Occipital lobe (tissue), 2 donors: ENCODE measurements around the gene ADCY4. TPM values are rescaled to one million over a fixed set of nuclear protein-coding genes. Genes with fewer than 3 reads are reported as not detected.

Experiments used
- DNase-seq: peaks from one replicate; lab custom pipeline; 2025; lab: John Stamatoyannopoulos, UW
- total RNA-seq: library from RNA; depleted of rRNA; stranded (reverse); fragments of >200 nt; gene quantifications from one replicate; pipeline ENCODE4 v1.2.3, GENCODE V29; 2014

Gene ADCY4
- total RNA-seq, 1 donor from 2014 or later = 1.4 TPM

DNA sequence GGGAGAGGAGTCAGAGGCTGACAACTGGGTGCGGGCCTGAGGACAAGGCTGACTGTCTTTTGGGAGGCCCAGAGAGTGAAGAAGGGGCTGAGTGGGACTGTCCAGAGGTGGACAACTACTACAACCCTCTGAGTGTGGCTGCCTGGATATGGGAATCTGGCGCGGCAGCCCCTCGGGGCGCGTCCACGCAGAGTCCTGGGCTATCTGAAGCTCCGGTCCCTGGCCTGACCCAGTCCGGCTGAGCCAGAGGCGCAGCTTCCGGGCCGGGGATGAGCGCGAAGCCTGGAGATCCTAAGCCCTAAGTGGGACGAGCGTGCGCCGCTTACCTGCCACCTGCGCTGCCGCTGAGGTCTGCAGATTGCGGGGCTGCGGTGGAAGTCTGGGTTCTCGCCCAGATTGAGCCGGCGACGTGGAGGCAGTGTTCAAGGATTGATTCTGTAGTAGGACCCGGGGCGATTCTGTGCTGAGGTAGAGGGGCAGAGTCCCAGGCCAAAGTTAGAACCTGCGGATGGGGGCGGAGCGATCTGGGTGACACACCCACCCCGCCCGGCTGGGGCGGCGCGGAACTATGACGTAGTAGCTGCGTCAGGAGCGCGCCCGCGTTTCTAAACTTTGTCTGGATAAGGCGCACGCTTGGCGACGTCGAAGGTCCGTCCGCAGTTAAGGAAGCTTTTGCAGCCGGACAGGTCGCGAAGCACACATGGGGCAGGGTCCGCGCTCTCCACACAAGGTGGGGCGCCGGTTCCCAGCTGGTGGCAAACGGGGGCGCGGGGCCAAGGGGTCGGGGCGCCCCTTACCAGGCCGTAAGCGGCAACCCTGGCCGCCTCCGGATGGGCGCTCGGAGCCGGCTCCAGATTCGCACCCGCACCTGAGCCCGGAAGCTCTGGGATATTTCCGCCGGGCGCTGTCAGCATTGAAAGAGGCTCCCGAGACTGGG lies 35.3 kb downstream of the ADCY4 start, which contains the start of the genes DHRS1 and NOP9:
Gene DHRS1, minus strand, starts transcription at position 526 of the 937 bp plus-strand sequence. CDS start 674 bp downstream, outside the sequence.
Gene NOP9, plus strand, starts transcription at position 596 of the 937 bp plus-strand sequence. Its CDS starts 105 bp downstream, at position 701.
- DNase-seq = peak; percentile 83

DNA sequence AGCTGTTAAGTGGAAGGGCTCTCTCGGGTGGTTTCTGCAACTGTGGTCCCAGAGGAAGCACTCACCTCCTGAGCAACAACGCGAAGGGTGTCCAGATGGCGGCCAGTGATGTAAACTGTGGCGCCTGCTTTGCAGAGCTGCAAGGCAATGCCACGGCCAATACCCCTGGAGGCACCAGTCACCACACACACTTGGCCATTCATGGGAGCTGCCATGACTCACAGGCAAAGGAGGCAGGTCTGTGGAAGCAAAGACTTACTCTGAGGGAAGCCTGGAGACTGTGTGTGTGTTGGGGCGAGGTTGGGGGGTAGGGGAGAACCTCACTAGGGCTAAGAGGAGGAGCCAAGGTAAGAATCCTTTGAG lies 36.0 kb downstream of the ADCY4 start:
- DNase-seq = no peak

DNA sequence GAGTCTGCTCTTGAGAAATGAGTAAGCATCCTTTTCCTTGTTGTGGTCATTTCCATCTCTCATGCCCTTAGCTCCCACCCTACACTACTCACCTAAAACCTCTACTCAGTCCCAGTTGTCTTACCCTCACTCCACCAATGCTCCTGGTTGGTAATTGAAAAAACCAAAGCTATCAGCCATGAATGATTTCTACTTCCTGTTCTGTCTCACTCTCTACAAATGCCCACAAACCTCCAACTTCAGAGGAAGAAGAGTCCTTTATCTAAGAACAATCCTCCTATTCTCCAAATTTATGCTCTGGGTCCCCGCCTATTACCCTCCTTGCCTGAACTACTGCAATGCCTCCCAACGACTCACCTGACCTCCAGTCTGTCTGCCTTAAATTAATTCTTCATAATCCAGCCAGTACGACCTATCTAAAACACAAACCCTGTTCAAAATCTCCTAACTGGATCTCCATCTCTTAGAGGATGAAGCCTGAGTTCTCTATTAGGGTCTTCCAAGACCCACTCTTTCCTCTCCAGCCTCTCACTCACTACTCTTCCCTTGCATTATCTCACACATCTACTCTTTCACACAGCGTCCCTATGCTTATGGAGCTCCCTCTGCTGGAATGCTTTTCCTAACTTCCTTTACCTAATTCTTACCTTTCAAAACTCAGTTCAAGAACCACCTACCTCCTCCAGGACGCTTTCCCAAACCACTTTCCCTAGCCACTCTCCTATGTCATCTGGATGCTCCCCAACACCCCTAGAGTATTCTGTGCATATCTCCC lies 37.5 kb downstream of the ADCY4 start:
- no peak for DNase-seq

DNA sequence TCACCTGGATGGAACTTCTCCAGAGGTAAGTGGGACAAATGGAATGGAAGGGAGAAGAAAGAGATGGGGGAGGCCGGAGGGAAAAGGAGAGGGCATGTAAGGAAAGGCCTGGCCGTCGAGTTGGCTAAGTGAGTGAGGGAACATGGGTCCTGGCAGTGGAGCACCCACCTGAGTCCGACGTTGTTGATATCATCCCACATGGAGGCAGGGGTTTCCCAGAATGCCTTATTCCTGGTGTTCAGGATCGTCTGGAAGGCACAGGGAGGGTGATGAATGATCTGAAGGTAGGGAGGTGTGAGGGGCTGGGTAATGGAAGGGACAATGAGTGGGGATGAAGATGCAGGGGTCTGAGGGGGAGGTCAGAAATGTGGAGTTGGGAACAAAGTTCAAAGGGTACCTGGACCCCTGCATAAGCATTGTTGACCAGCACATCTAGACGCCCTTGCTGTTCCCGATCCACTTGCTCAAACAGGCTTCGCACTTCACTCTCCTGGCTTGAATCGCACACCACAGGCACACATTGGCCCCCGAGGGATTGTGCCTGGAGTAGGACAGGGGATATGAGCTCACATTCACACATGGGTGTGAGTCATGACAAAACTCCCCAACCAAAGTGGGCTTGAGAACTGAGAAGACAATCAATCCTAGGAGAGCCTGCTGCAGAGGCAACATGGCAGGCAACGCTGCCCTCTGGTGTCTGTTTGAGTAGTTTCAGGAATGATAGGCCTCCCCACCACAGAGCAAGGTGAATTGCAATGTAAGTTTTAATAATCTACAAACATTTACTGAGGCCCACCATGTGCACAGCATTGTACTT lies 38.3 kb downstream of the ADCY4 start:
- DNase-seq = peak; percentile 16

DNA sequence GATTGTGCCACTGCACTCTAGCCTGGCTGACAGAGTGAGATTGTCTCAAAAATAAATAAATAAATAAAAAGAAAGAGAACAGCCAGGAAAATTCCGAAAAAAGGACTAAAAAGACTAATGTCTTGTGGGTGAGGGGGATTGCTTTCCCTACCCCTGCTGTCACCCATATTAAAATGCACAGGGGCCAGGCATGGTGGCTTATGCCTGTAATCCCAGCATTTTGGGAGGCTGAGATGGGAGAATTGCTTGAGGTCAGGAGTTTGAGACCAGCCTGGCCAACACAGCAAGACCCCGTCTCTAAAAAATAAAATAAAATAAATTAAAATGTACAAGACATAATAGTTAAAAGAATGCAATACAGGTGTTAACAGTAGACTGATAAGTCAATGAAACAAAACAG lies 41.3 kb downstream of the ADCY4 start:
- no peak for DNase-seq

DNA sequence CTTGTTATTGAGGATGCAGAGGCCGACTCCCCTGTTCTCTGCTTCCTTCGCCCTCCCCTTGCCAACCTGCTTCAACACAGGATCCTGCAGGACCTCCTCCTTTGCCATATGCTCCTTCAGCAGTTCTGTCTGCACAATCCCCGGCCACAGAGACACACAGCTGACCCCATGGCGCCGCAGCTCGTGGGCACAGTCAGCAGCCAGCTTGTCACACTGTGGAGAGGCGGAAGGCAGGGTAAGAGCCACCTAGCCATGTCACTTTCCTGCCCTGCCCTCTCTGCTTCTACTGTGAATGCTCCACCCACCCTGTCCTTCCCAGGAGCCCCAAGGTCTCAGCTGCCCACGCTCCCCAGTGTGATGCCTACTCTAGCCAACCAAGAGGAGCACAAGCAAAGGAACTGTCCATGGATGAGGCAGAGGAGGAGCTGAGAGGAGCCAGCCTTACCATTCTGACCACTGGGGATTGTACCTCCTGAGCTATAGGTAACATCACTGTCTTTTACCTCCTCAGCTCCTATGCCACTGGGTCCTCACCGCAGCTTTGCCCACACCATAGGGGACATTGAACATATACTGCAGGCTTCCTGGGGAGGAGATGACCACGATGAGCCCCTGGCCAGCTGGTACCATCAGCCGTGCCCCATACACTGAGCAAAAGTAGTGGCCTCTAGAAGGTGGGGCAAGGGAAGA lies 42.6 kb downstream of the ADCY4 start:
- no peak for DNase-seq

DNA sequence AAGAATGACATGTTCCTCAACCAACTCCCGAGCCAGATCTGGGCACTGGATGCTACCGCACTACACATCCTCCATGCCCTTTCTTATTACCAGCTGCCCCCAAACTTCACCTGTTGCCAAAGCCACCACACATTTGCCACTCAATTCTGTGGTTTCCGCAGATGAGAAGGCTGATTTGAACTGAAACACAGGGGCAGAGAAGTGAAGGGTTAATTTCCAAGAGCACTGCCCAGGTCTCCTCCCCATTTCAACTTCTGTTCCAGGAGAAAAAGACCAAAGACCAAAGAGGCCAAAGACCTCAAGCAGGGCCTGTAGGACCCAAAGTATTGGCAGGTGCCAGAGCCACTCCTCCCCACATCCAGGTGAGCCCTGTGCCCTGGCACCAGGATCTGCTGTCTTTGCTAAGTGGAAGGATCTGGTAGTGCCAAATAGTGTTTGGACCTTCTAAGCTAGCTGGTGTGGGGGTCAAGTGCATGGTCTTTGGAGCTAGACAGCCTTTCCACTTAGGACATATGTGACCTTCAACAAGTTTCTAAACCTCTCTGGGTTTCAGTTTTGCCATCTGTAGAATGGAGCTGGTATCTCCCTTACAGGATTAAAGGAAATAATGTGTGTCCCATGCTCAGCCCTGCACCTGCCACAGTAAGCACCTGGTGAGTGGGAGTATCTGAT lies 43.3 kb downstream of the ADCY4 start:
- DNase-seq = no peak

DNA sequence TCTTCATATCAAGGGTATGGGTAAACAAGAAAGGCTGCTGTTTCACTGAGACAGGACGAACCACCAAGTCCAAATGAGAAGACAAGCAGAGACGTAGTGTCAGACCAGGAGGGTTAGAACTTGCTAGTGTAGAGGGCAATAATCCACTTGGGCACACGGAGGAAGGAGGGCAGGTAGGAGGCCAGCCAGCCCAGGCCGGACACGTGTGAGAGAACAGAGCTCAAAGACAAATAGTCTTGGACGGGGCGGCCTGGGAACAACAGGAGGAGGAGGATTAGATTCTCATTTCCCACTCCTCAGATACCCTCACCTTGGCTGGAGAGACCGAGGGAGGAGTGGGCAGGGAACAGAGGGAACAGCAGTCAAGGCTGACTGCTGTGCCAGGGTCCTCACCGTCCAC lies 44.1 kb downstream of the ADCY4 start:
- no peak for DNase-seq

DNA sequence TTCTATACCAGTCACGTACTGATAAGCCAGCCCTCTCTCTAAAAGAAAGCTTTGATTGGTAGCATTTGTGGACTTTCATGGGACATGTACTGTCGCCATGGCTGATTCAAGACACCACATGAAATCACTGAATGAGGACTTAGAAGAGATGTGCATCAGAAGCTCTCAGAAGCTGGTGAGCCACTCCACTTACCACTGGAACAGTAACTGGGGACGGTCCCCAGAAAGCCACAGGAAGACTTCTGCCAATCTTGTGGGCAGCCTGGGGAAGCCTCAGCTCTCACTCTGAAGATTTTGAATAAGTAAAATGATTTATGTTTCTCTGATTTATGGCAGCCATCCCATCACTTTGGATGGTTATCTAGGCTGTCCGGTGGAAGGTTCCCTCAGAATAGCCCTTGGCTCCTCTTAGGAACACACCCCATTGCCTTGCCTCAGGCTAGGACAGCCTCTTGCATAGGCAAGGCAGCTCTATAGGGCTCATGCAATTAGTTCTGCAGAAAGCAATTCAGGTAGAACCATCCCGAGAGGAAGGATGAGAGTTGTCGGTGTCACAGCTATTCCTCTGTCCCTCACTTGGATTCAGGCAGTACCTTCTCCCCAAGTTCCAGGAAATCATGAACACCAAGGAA lies 45.1 kb downstream of the ADCY4 start:
- no peak for DNase-seq

DNA sequence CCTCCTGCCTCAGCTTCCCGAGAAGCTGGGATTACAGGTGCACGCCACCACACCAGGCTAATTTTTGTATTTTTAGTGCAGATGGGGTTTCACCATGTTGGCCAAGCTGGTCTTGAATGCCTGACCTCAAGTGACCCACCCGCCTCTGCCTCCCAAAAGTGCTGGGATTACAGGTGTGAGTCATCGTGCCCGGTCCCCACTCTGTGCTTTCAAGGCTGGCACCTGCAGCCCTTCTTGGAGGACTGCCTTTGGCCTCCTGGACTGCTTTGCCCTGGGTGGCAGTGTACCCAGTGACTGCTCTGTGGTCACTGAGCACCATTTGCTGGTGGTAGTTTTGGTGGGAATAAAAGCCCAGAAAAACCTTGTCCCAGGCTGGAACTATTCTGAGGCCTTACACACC lies 47.9 kb downstream of the ADCY4 start:
- DNase-seq = no peak

DNA sequence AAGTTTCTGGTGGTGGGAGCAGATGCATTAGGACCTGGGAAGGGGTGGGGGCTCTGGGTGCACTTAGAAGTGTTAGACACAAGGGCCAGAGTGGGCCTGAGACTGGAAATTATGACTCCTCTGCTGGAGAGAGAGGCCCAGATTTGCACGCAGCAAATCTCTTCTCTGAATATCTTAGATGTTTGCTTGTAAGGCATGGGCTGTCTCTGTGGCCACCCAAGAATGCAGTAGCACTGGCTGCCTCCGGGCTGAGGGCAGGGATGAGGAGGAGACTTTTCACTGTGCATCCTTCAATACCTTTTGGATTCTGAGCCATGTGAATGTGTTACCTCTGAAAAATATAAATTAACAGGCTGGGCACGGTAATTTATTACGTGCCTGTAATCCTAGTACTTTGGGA lies 49.5 kb downstream of the ADCY4 start:
- no peak for DNase-seq

DNA sequence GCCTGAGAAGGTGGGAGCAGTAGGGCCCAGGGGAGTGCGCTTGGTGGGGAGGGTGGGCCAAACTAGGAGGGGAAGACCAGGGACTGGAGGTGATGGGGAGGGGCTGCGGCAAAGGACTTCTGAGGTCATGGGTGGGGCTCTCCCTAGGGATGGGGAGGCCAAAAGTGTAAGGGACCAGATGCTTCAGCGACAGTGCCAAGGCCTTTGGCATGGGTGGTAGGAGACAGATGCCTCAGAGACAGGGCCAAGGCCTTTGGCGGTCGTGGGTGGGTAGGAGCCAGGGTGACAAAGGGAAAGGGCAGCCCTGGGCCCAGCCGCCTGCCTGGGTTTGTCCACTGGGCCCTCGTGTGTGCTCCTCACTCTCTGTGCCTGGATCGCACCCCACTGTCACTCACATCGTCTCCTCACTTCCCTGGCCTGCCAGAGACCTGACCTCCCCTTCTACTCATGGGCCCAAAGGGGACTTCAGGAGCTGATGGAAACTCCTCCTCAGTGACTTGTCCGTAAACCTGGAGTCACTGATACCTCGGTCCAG lies 50.3 kb downstream of the ADCY4 start:
- no peak for DNase-seq

DNA sequence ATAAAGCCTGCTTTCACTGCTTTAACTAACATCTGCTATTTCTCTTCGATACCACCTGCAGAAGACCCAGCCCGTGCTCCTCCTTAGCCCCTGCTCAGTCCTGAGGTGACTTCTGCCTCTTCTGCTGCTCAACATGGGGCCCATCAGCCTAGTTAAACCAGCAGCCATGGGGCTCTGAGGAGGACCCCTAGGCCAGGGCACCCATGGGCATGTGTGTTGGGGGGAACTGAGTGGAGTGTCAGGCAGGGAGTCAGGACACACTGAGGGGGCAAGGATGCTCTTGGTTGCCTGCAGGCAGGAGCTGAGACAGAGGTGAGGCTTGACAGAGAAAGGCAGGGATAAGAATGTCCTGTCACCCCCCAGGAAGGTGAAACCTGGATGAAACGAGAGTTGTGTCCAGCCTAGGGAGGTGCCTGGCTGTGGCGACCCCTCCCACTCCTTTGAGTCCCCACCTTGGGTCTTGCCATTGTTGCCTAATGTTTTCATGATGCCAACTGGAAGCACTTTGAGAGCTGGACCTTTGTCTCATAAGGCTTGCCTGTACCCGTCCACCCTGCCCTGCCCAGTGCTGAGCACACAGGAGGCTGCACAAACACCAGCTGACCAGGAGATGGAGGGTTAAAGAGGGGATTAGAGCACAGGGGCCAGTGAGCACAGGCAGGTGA lies 50.9 kb downstream of the ADCY4 start:
- no peak for DNase-seq

DNA sequence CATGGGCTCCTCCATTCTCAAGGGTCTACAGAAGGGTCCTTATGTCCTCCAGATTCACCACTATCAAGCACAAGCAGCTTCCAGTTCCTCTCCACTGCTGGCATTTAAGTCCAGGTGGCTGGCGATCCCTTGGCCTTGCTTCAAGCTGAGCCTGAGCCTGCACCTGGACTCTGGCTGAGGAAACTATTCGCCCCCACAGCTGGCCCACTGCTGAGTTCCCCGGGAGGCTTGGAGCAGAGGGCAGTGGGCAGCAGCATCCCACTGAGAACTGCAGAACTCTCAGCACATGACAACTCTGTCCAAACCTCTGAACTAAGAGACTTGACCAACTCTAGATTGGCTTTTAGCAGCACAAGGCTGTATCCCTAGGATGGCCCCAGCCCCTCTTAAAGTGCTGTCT lies 52.1 kb downstream of the ADCY4 start:
- no peak for DNase-seq

DNA sequence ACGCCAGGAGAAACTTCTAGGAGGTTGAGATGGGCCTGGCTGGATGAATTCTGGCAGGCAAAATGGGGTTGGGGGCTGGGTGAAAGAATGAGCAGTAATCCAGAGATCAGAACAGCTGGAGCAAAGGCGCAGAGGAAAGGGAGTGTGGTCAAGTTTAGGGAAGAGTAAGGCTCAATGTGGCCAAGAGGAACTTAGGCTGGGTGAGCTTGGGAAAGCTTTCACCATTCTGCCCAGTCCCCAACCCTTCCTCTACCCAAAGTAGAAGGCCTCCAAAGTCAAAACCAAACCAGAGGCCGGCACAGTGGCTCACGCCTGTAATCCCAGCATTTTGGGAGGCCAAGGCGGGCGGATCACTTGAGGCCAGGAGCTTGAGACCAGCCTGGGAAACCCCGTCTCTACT lies 53.2 kb downstream of the ADCY4 start:
- DNase-seq = no peak

DNA sequence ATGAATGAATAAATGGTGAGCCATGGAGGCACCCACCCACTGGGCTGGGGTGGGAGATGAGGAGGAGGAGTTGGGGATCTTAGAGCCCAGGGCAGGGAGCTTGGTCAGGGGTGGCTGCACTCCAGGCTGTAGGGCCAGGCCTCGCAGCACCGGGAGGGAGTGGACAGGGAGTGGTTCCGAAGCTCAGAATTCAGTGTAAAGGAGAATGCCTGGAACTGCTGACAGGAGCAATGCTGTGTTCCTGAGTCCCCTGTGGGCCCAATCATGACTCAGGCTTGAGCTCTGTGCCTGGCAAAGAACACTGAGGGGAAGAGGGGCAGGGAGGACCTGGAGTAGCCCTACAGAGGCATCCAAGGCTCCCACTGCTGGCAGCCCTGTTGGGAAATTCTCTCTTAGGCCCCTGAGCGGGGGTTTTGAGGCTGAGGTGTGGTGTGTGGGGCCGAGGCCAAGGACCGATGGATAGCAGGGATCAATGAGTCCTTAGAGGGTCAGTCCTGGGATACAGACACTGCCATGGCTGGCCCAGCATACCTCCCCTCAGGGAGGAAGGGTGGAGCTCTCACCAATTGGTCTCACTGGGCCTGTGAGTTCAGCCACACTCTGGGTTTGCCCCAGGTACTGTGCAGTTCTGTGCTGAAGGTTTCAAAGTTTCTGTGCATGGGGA lies 53.9 kb downstream of the ADCY4 start:
- DNase-seq = no peak

DNA sequence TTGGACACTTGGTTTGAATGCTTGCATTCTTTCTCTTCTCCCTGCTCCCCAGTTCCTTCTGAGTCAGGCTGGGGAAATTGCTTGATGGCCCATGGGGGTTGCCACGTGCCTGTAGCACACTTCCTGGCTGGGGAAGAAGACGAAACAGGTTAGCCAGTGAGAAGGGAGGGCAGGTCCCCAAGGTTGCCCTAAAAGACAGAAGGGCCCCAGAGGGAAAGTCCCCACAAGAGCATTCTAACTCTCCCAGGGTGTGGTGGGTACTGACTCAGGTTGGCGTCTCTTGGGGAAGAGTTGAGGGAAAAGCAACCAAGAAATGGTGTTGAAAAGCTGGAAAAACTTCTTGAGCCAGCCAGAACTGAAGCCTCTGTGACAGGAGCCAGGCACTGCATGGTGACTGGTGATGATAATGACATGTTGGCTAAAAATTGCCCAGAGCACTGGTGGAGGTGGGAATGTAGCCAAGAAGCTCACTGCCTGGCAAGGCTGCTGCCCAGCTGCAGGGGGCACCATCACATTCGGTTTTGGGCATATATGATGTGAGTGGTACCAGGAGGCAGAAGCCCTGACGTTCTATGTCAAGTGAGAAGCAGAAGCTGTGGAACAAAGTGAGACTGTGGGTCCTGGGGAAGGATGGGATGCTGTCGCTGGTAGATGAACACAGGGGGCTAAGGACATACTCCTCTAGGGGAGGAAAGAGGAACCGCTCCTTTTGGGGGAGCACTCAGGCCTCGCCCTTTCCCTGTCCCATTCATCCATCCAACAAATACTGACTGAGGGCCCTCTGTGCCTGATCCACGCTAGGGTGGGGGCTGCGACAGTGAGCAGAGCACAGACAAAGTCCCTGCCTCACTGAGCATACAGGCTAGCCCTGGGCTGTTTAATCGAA lies 55.3 kb downstream of the ADCY4 start:
- peak; percentile 10 for DNase-seq

DNA sequence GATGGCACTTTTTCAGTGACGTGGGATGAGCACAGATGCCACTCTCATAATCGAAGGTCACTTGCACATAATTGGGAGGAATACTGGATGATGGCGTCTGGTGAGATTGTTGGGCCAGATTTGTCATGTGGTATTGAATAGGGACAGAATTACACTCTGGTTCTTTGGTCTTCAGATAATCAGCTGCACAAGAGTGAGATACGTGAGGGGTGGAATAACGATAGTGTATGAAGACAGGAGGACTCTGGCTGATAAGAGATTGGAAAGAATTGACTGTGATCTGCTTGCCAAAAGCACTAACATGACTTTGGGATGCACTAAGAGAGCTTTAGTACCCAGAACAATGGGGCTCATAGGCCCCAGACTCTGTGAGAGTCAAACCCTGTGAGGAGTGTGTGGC lies 56.4 kb downstream of the ADCY4 start:
- DNase-seq = no peak
